Aorta (tissue), 5 donors: ENCODE data around the gene FREY1. TPM values are rescaled to one million over a fixed set of nuclear protein-coding genes. Genes with fewer than 3 reads are reported as not detected.

ENCODE experiments used
- ATAC-seq: fragments of 200-7000 bp; cut with Tn5 transposase; one replicate; pipeline ENCODE4 v1.9.1; 2022; ENCODE audit warnings: moderate library complexity; ENCODE audit not compliant: low FRiP score
- DNase-seq, 2 donors: peaks; one replicate each; pipeline ENCODE4 v3.0.0-alpha.2; 2020
- H3K27ac ChIP-seq, 2 donors: one replicate each; pipeline ENCODE4 v1.5.1; 2013; ENCODE audit warnings: low read length in 2 of 2, mild to moderate bottlenecking in 2 of 2, moderate library complexity in 2 of 2, control low read depth in 1 of 2, inconsistent platforms in 1 of 2, low read depth in 1 of 2
- H3K27me3 ChIP-seq, 2 donors: one replicate each; pipeline ENCODE4 v1.6.1; 2013; ENCODE audit warnings: control low read depth in 1 of 2, low read length in 1 of 2, mild to moderate bottlenecking in 1 of 2, moderate library complexity in 1 of 2; ENCODE audit not compliant: insufficient read depth in 2 of 2, control insufficient read depth in 1 of 2
- H3K36me3 ChIP-seq, 2 donors: one replicate each; pipeline ENCODE4 v1.6.1; 2013; ENCODE audit warnings: control low read depth in 1 of 2, low read length in 1 of 2, mild to moderate bottlenecking in 1 of 2; ENCODE audit not compliant: insufficient read depth in 2 of 2, control insufficient read depth in 1 of 2
- H3K4me1 ChIP-seq, 2 donors: one replicate each; pipeline ENCODE4 v1.6.1; 2013; ENCODE audit warnings: low read length in 2 of 2, control low read depth in 1 of 2, mild to moderate bottlenecking in 1 of 2, moderate library complexity in 1 of 2; ENCODE audit not compliant: insufficient read depth in 2 of 2, control insufficient read depth in 1 of 2
- H3K4me3 ChIP-seq, 2 donors: one replicate each; pipeline ENCODE4 v1.5.1; 2013; ENCODE audit warnings: low read length in 2 of 2, control low read depth in 1 of 2, mild to moderate bottlenecking in 1 of 2
- H3K9me3 ChIP-seq: one replicate; pipeline ENCODE4 v1.6.1; 2013; ENCODE audit warnings: mild to moderate bottlenecking, low read length; ENCODE audit not compliant: control insufficient read depth
- WGBS, 2 donors: extraction: QIAGEN DNeasy Blood & Tissue Kit; methylation state at CpG; one replicate each; pipeline ENCODE4 v1.1.7; 2013; 5-methylcytosine and 5-hydroxymethylcytosine counted together
- intact Hi-C, 2 donors: fragments of 100-400 bp; cut with DNase I; formaldehyde crosslinking; loops; one replicate each; pipeline versions ENCODE4 v1.14.2 to v1.15.0; 2022
- polyA plus RNA-seq, 2 donors: library from polyadenylated mRNA; stranded (reverse); fragments of 200-250 nt; gene quantifications; one replicate each; pipeline ENCODE4 v1.2.3, GENCODE V29; 2013
- total RNA-seq, 2 donors: library from RNA; stranded (reverse); fragmentation: NEBNext Ultra II Directional; extraction: Animal tissue kit (Norgen Biotek cat#: 25700); gene quantifications; one replicate each; pipeline ENCODE4 v1.2.1, GENCODE V29; 2021
- donor health status: healthy with polysubstance abuse.
- donor health status: Bipolar disorder and iron deficiency.
- donor health status: DM: no; HTN: no; CAD: no.
- donor health status: DM: no; HTN: no; CAD: no.
- donor health status: DM: yes; HTN: yes; CAD: no.

Gene FREY1
- total and polyA plus RNA-seq, 4 donors = 0.65 to 0.87 TPM; not detected in 2

- DNase-seq = no peak
- Histone ChIP-seq H3K27ac (no peak overlapping the region), H3K36me3 (no peaks in the 10 kb centered on the region), H3K4me1 (no peaks in the 10 kb centered on the region), H3K9me3 (no peaks in the 10 kb centered on the region), H3K4me3 (no peak overlapping the region), H3K27me3 (no peaks in the 10 kb centered on the region)
- WGBS, 2 donors = 72 to 75% methylated on average over 9 of the region's 9 CpGs
- intact Hi-C loops = no loop called here
- ATAC-seq = no peak
These were observed 16.1 kb downstream of the FREY1 start for GRCh38 chr11:45890886-45891550.

- H3K4me1 ChIP-seq = peaks cover 0 to 2% of the 10 kb centered on the region in 2 donors
- no peaks in the 10 kb centered on the region for H3K36me3 ChIP-seq
- intact Hi-C loops = no loop called here
- DNase-seq = no peak
- H3K9me3 ChIP-seq = no peaks in the 10 kb centered on the region
- no peak for ATAC-seq
- H3K27ac ChIP-seq = no peak overlapping the region
- H3K4me3 ChIP-seq = no peak overlapping the region
- 90 to 91% methylated on average over 9 of the region's 9 CpGs for WGBS, 2 donors
- no peaks in the 10 kb centered on the region for H3K27me3 ChIP-seq
These were observed 17.1 kb downstream of the FREY1 start for GRCh38 chr11:45889966-45890365.

- Histone ChIP-seq H3K4me1 (peaks cover 0 to 2% of the 10 kb centered on the region in 2 donors), H3K4me3 (no peak overlapping the region), H3K27ac (no peak overlapping the region), H3K27me3 (no peaks in the 10 kb centered on the region), H3K36me3 (no peaks in the 10 kb centered on the region), H3K9me3 (no peaks in the 10 kb centered on the region)
- DNase-seq (no peak), ATAC-seq (no peak)
- WGBS, 2 donors = 89 to 90% methylated on average over 8 of the region's 8 CpGs
- intact Hi-C loops = no loop called here
These were observed 17.5 kb downstream of the FREY1 start for GRCh38 chr11:45889555-45889954.

GRCh38 chr11:45887587-45887986, 19.5 kb downstream of the FREY1 start:
- no peak for ATAC-seq

GRCh38 chr11:45886816-45887520, 20.1 kb downstream of the FREY1 start:
- ATAC-seq (no peak), DNase-seq (no peak)
- Histone ChIP-seq H3K27me3 (no peaks in the 10 kb centered on the region), H3K4me3 (no peak overlapping the region), H3K9me3 (no peaks in the 10 kb centered on the region), H3K27ac (no peak overlapping the region), H3K36me3 (no peaks in the 10 kb centered on the region), H3K4me1 (peaks cover 0 to 2% of the 10 kb centered on the region in 2 donors)
- 91 to 97% methylated on average over 4 of the region's 4 CpGs for WGBS, 2 donors
- intact Hi-C loops = no loop called here

More at GRCh38 chr11:45887587-45887986, 19.5 kb downstream of the FREY1 start:
- intact Hi-C loops = no loop called here
- H3K4me3 ChIP-seq = no peak overlapping the region
- no peaks in the 10 kb centered on the region for H3K36me3 ChIP-seq
- no peak overlapping the region for H3K27ac ChIP-seq
- no peaks in the 10 kb centered on the region for H3K9me3 ChIP-seq
- no peaks in the 10 kb centered on the region for H3K27me3 ChIP-seq
- 93 to 95% methylated on average over 10 of the region's 10 CpGs for WGBS, 2 donors
- peaks cover 0 to 2% of the 10 kb centered on the region in 2 donors for H3K4me1 ChIP-seq
- DNase-seq = no peak

GRCh38 chr11:45885921-45886721, 20.9 kb downstream of the FREY1 start:
- Histone ChIP-seq H3K27me3 (no peaks in the 10 kb centered on the region), H3K9me3 (no peaks in the 10 kb centered on the region), H3K4me1 (peaks cover 0 to 2% of the 10 kb centered on the region in 2 donors), H3K27ac (no peak overlapping the region), H3K4me3 (peak overlapping the region in 1 of 2 donors; percentile 38), H3K36me3 (no peaks in the 10 kb centered on the region)
- ATAC-seq (no peak), DNase-seq (no peak)
- WGBS, 2 donors = 17 to 18% methylated on average over 38 to 43 of the region's 43 CpGs
- intact Hi-C loops = no loop called here

GRCh38 chr11:45885274-45885920, 21.7 kb downstream of the FREY1 start, which contains the start of gene MAPK8IP1:
Gene MAPK8IP1, plus strand, starts transcription at chr11:45885651. Its CDS starts 170 bp downstream, at chr11:45885821.
- DNase-seq = peak in 1 of 2 donors; percentile 88
- intact Hi-C loops = no loop called here

GRCh38 chr11:45884596-45885185, 22.4 kb downstream of the FREY1 start:
- Histone ChIP-seq H3K27me3 (no peaks in the 10 kb centered on the region), H3K9me3 (no peaks in the 10 kb centered on the region), H3K27ac (no peak overlapping the region), H3K4me3 (no peak overlapping the region), H3K36me3 (no peaks in the 10 kb centered on the region), H3K4me1 (peaks cover 0 to 2% of the 10 kb centered on the region in 2 donors)
- DNase-seq (no peak), ATAC-seq (no peak)
- WGBS, 2 donors = 84 to 85% methylated on average over 10 of the region's 10 CpGs
- intact Hi-C loops = no loop called here

More at GRCh38 chr11:45885274-45885920, 21.7 kb downstream of the FREY1 start, which contains the start of gene MAPK8IP1:
- 1 to 2% methylated on average over 45 to 73 of the region's 73 CpGs for WGBS, 2 donors
- no peaks in the 10 kb centered on the region for H3K9me3 ChIP-seq
- H3K36me3 ChIP-seq = no peaks in the 10 kb centered on the region
- no peak within 1 kb of the TSS for H3K27ac ChIP-seq
- no peaks in the 10 kb centered on the region for H3K27me3 ChIP-seq
- ATAC-seq = peak; percentile 73
- H3K4me1 ChIP-seq = peaks cover 0 to 2% of the 10 kb centered on the region in 2 donors
- peak within 1 kb of the TSS; percentile 15 to 38 for H3K4me3 ChIP-seq
